Measurements from ENCODE around the gene TPD52L1. TPM values are rescaled to one million over a fixed set of nuclear protein-coding genes. Genes with fewer than 3 reads are reported as not detected.

TPD52L1 gene
- total RNA-seq, 1 experiment from 2014 or later = 12.4 TPM

Other genes with a start within 250 kb of the TPD52L1 start
- gene RNF217, start 191.3 kb upstream of the TPD52L1 start, total RNA-seq (2021) = 7.4 to 12.2 TPM (median 11.0 TPM) in 3 replicates
- gene HDDC2, start 148.2 kb downstream of the TPD52L1 start, total RNA-seq (2021) = 69.8 to 75.7 TPM (median 73.5 TPM) in 3 replicates

Measured in WTC11 (cell line).